ENCODE results near the gene HDGFL3. TPM values are rescaled to one million over a fixed set of nuclear protein-coding genes. Genes with fewer than 3 reads are reported as not detected.
A peak's percentile ranks its signal among the peaks of the same experiment; 100 is the strongest.
"Not testable (repeated sequence)": the region's sequence is repeated elsewhere in the genome, so short reads cannot be mapped to it uniquely, and the experiment has no call there.

HDGFL3 gene
- total RNA-seq, 1 donor, result 27.5 TPM

- no peaks in the 10 kb centered on the region for H3K36me3 ChIP-seq (ENCODE audit: insufficient read depth, low read length)
Measured at GRCh38 chr15:83243634-83244033, 36.0 kb upstream of the HDGFL3 start.

GRCh38 chr15:83230242-83230641, 22.6 kb upstream of the HDGFL3 start:
- no peaks in the 10 kb centered on the region for H3K27me3 ChIP-seq (ENCODE audit: insufficient read depth, low read length)
- no peaks in the 10 kb centered on the region for H3K36me3 ChIP-seq (ENCODE audit: insufficient read depth, low read length)
- no peak for DNase-seq (ENCODE audit: insufficient read length, low spot score, missing footprints)
- H2AFZ ChIP-seq (ENCODE audit: low read length), result no peak overlapping the region
- H3K4me1 ChIP-seq (ENCODE audit: insufficient read depth, low read length), result no peaks in the 10 kb centered on the region
- H3K4me3 ChIP-seq (ENCODE audit: insufficient read depth, low read length), result no peak overlapping the region
- H3K9me3 ChIP-seq (ENCODE audit: low read depth, low read length), result no peaks in the 10 kb centered on the region
- H3K79me2 ChIP-seq (ENCODE audit: insufficient read depth, low read length), result no peaks in the 10 kb centered on the region
- H3K27ac ChIP-seq (ENCODE audit: low read depth, low read length), result no peak overlapping the region
- no peaks in the 10 kb centered on the region for H4K20me1 ChIP-seq (ENCODE audit: insufficient read depth, low read length)
- no peak overlapping the region for H3K4me2 ChIP-seq (ENCODE audit: insufficient read depth, low read length)
- no peak for TF ChIP-seq CTCF (IDR thresholded peaks at IDR 0.05; ENCODE audit: extremely low read depth, low read depth, low read length)

More at GRCh38 chr15:83243634-83244033, 36.0 kb upstream of the HDGFL3 start:
- Histone ChIP-seq H3K79me2 (ENCODE audit: insufficient read depth, low read length) (no peaks in the 10 kb centered on the region), H3K4me2 (ENCODE audit: insufficient read depth, low read length) (no peak overlapping the region), H3K27me3 (ENCODE audit: insufficient read depth, low read length) (peaks cover 28% of the 10 kb centered on the region), H3K4me3 (ENCODE audit: insufficient read depth, low read length) (no peak overlapping the region), H3K4me1 (ENCODE audit: insufficient read depth, low read length) (peaks cover 3% of the 10 kb centered on the region), H3K9me3 (ENCODE audit: low read depth, low read length) (no peaks in the 10 kb centered on the region), H3K27ac (ENCODE audit: low read depth, low read length) (no peak overlapping the region), H4K20me1 (ENCODE audit: insufficient read depth, low read length) (no peaks in the 10 kb centered on the region), H2AFZ (ENCODE audit: low read length) (no peak overlapping the region)
- no peak for DNase-seq (ENCODE audit: insufficient read length, low spot score, missing footprints)
- TF ChIP-seq CTCF (IDR thresholded peaks at IDR 0.05; ENCODE audit: extremely low read depth, low read depth, low read length), result no peak

GRCh38 chr15:83225449-83225848, 17.8 kb upstream of the HDGFL3 start:
- DNase-seq (ENCODE audit: insufficient read length, low spot score, missing footprints), result no peak
- no peak overlapping the region for H3K27ac ChIP-seq (ENCODE audit: low read depth, low read length)

GRCh38 chr15:83221781-83222180, 14.2 kb upstream of the HDGFL3 start:
- H3K36me3 ChIP-seq (ENCODE audit: insufficient read depth, low read length); H2AFZ ChIP-seq (ENCODE audit: low read length); H3K27ac ChIP-seq (ENCODE audit: low read depth, low read length); H3K4me1 ChIP-seq (ENCODE audit: insufficient read depth, low read length); H3K27me3 ChIP-seq (ENCODE audit: insufficient read depth, low read length); H3K4me2 ChIP-seq (ENCODE audit: insufficient read depth, low read length); DNase-seq (ENCODE audit: insufficient read length, low spot score, missing footprints); H4K20me1 ChIP-seq (ENCODE audit: insufficient read depth, low read length); H3K4me3 ChIP-seq (ENCODE audit: insufficient read depth, low read length); H3K79me2 ChIP-seq (ENCODE audit: insufficient read depth, low read length); H3K9me3 ChIP-seq (ENCODE audit: low read depth, low read length): not testable (repeated sequence)

More at GRCh38 chr15:83225449-83225848, 17.8 kb upstream of the HDGFL3 start:
- TF ChIP-seq CTCF (IDR thresholded peaks at IDR 0.05; ENCODE audit: extremely low read depth, low read depth, low read length), result no peak
- Histone ChIP-seq H3K9me3 (ENCODE audit: low read depth, low read length) (no peaks in the 10 kb centered on the region), H3K79me2 (ENCODE audit: insufficient read depth, low read length) (no peaks in the 10 kb centered on the region), H2AFZ (ENCODE audit: low read length) (peak overlapping the region; percentile 25), H3K4me2 (ENCODE audit: insufficient read depth, low read length) (no peak overlapping the region), H3K4me1 (ENCODE audit: insufficient read depth, low read length) (no peaks in the 10 kb centered on the region), H3K27me3 (ENCODE audit: insufficient read depth, low read length) (no peaks in the 10 kb centered on the region), H4K20me1 (ENCODE audit: insufficient read depth, low read length) (no peaks in the 10 kb centered on the region), H3K36me3 (ENCODE audit: insufficient read depth, low read length) (no peaks in the 10 kb centered on the region), H3K4me3 (ENCODE audit: insufficient read depth, low read length) (no peak overlapping the region)
